Adipose tissue (tissue), 3 donors: ENCODE results near the gene ANAPC5. TPM values are rescaled to one million over a fixed set of nuclear protein-coding genes. Genes with fewer than 3 reads are reported as not detected.
A peak's percentile ranks its signal among the peaks of the same experiment; 100 is the strongest.
"Not testable (repeated sequence)": the region's sequence is repeated elsewhere in the genome, so short reads cannot be mapped to it uniquely, and the experiment has no call there.

Source experiments
- H3K27ac ChIP-seq: one replicate; pipeline ENCODE4 v1.5.1; 2013; ENCODE audit warnings: low read depth, low read length
- WGBS, 3 donors: extraction: QIAGEN DNeasy Blood & Tissue Kit; methylation state at CpG; one replicate each; pipeline ENCODE4 v1.1.7; 2013; 5-methylcytosine and 5-hydroxymethylcytosine counted together
- polyA plus RNA-seq, 3 donors: library from polyadenylated mRNA; stranded (reverse); fragments of 200-250 nt; gene quantifications; one replicate each; pipeline ENCODE4 v1.2.3, GENCODE V29; 2013
- donor health status: healthy with polysubstance abuse.
- donor health status: Bipolar disorder and iron deficiency.
- donor health status: healthy.

Gene ANAPC5
- polyA plus RNA-seq, 3 donors = 79.2 to 104 (median 80.3) TPM

DNA sequence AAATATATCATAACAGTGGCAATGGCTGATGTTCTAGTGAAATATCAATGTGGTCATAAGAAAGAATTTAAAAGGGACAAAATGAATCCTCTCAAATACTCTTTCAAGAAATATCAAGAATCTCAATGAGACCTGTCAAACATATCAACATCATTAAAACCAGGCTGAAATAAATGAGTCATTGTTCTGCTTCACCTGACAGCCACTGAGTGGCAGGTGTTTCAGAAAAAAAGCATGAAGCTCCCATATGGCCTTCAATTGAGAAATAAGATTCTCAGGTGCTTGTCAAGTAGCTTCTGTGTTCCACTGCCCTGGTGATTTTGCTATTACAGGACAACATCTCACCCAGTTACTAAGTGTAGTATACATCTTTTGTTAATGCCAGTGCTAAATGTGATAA is 21.5 kb downstream of the ANAPC5 start:
- H3K27ac ChIP-seq = no peak overlapping the region

DNA sequence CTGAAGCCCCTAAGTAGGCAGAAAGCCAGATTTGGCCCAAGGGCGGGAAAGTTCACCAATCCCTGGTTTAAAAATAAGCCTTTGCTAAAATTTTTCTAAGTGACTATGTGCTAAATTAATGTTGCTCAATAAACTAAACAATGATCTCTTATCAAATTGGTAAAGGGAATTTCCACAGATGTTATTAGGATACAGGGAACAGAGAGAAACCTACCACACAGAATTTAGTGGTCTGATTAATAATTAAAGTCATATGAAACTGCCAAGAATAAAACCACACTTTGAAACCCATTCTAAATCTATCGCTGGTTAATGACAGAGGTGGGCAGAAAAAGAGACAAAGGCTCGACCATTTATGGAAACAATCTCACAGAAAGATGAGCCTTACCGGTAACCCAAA is 22.0 kb downstream of the ANAPC5 start:
- H3K27ac ChIP-seq = no peak overlapping the region
- 52 to 98% (median 96%) methylated on average over 4 of the region's 4 CpGs for WGBS, 3 donors

DNA sequence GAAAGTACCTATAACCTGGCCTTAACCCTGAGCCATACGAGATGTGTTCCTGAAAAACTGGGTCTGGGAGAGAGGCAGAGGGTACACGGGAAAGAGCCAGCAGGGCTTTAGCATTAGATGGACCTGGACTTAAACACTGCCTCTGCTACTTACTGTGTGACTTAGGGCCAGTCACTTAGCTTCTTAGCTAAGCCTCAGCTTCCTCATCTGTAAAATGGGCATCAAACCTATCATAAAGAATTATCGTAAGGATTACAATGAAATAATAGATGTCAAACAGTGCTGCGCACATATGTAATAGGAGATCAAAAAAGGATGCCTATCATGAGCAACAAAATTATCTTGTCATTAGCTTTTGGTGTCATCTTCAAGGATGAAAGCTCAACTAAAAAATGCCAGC is 23.6 kb downstream of the ANAPC5 start:
- no peak overlapping the region for H3K27ac ChIP-seq
- 83 to 96% (median 91%) methylated on average over 4 of the region's 4 CpGs for WGBS, 3 donors

- 62 to 71% (median 68%) methylated on average over 21 of the region's 21 CpGs for WGBS, 3 donors
- H3K27ac ChIP-seq = no peak overlapping the region
Measured at GRCh38 chr12:121326996-121327674, 25.1 kb downstream of the ANAPC5 start.

DNA sequence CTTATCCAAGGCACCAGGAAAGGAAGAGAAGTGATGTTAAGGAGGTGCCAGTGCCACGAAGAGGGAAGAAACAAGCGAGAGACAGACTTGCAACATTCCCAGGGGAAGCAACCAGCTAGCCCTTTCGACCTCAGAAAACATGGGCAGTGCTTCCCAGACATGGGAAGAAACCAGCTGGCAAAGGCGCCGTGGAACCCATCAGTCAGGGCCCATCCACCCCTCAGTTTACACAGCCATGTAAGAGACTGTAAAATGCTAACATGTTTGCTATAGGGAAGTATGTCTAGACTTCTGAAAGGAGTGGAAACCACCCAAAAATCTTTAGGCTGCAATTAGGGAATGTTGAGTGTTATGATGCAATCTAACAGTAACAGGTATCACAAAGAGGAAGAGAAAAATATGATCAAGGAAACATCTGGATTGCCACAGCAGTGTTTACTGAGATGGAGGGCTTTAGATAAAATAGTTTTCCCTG is 26.3 kb downstream of the ANAPC5 start:
- WGBS, 3 donors = 25 to 35% (median 32%) methylated on average over 5 of the region's 5 CpGs
- no peak overlapping the region for H3K27ac ChIP-seq

DNA sequence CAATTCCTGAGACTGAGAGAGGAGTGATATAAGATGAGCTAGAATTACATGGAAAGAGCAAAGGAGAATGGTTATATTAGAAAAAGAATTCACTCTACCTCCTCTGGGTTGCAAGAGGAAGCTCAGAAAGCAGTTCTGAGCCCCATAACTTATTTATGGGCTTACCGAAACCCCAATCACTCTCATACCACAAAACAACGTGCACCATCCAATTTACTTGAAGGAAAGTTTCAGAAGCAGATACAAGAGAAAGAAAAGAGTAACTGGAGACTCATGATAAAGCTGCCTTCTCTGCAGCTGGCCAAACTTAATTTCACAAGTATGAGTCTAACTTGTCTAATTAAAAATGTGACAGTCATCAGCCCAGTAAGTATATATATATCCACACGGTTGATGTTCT is 28.3 kb downstream of the ANAPC5 start:
- H3K27ac ChIP-seq = no peak overlapping the region
- WGBS, 3 donors = 91 to 95% (median 91%) methylated on average over 3 of the region's 3 CpGs

DNA sequence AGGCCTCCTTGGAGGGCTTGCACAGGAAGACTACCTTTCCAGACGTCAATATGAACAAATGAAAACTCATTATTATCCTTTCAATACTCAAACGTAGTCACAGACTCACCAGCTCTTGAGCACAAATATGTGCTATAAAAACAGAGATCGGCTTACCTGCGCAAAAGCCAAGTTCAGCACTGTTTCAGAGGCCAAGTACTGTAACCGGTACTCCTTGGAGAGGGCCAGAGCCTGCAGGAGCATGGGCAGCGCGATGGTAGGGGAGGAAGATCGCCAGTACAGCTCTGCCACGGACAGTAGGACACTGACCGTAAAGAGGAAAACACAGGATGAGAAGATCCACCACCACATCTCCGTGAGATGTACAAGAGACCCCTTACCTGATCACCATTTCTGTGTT is 34.1 kb downstream of the ANAPC5 start:
- 90 to 93% (median 92%) methylated on average over 11 of the region's 11 CpGs for WGBS, 3 donors
- no peak overlapping the region for H3K27ac ChIP-seq

DNA sequence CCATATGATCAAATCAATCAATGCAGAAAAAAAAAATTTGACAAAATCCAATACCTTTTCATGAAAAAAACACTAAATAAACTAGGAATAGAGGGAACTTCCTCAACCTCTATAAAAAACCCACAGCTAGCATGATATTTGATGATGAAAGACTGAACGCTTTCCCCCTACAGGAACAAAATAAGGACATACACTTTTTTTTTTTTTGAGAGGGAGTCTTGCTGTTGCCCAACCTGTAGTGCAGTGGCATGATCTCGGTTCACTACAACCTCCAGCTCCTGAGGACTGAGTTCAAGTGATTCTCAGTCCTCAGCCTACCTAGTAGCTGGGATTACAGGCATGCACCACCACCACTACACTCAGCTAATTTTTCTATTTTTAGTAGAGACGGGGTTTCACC is 37.8 kb downstream of the ANAPC5 start:
- no peak overlapping the region for H3K27ac ChIP-seq
- WGBS, 3 donors = 66 to 90% (median 77%) methylated on average over 3 of the region's 3 CpGs

- WGBS, 3 donors = 84 to 96% (median 93%) methylated on average over 1 of the region's 1 CpG
- not testable (repeated sequence) for H3K27ac ChIP-seq
Measured at GRCh38 chr12:121310231-121310630, 42.0 kb downstream of the ANAPC5 start.

- H3K27ac ChIP-seq = not testable (repeated sequence)
- WGBS, 3 donors = 93 to 99% (median 97%) methylated on average over 8 of the region's 8 CpGs
Measured at GRCh38 chr12:121307397-121307796, 44.8 kb downstream of the ANAPC5 start.

DNA sequence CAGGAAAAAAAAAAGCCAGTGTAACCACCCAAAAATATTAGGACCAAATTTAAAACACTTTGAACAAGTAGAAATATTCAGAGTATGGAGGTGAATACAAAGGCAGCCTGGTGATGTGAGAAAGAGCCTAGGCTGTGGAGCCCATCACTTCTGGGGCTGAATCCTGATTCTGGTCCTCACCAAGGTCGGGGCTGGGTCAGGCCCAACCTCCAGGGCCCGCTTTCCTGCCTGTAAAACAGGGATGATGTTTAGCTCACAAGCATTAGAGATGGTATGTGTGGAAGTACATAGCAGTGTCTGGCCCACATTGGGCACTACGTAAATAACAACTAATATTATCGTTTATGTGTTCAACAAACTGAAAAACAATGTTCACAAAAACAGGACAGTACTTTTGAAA is 47.9 kb downstream of the ANAPC5 start:
- no peak overlapping the region for H3K27ac ChIP-seq
- WGBS, 3 donors = 77 to 94% (median 92%) methylated on average over 4 of the region's 4 CpGs

GRCh38 chr12:121301876-121302275 is 50.3 kb downstream of the ANAPC5 start:
- no peak overlapping the region for H3K27ac ChIP-seq
- 18 to 71% (median 28%) methylated on average over 4 of the region's 4 CpGs for WGBS, 3 donors

DNA sequence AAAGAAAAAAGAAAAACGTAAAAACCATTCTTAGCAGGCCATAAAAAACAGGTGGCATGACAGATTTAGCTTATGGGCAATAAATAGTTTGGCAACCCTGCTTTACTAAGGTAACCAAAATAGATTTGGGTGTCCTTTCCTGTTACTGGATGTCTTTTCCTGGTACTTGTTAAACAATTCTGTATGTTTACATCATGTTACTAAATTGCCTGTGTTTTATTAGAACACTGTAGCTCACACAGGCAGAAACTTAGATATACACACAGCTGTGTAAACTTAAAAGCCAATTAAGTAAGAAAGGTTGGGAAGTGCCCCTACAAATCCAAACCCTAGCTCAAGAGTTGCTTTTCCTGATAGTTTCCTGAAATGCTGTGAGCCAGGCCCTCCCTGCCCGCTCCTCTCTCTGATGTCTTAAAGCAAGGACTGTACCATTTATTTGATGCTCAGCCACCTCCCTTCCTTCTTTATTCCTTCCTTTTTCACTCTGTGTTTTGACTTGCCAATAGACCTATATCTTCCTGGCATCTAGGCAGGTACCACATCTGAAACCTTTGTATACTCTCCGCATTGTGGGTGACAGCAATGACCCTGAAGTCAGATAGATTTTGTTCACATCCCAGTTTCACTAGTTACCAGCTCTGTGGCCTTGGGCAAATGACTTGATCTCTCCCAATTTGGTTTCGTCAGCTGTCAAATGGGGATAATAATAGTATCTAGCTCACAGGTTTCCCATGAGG is 52.0 kb downstream of the ANAPC5 start:
- no peak overlapping the region for H3K27ac ChIP-seq
- WGBS, 3 donors = 56 to 72% (median 68%) methylated on average over 4 of the region's 4 CpGs

GRCh38 chr12:121299662-121300061 is 52.5 kb downstream of the ANAPC5 start:
- 89 to 97% (median 92%) methylated on average over 4 of the region's 4 CpGs for WGBS, 3 donors
- no peak overlapping the region for H3K27ac ChIP-seq

DNA sequence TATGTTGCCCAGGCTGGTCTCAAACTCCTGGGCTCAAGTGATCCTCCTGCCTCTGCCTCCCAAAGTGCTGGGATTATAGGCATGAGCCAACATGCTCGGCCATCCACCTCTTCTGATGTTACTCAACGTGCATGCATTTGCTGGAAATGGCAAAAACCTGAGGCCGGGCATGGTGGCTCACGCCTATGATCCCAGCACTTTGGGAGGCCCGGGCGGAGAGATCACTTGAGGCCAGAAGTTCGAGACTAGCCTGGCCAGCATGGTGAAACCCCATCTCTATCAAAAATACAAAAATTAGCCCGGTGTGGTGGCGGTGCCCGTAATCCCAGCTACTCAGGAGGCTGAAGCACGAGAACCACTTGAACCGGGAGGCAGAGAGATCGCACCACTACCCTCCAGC is 53.8 kb downstream of the ANAPC5 start:
- H3K27ac ChIP-seq = not testable (repeated sequence)
- 94 to 97% (median 95%) methylated on average over 13 of the region's 13 CpGs for WGBS, 3 donors

DNA sequence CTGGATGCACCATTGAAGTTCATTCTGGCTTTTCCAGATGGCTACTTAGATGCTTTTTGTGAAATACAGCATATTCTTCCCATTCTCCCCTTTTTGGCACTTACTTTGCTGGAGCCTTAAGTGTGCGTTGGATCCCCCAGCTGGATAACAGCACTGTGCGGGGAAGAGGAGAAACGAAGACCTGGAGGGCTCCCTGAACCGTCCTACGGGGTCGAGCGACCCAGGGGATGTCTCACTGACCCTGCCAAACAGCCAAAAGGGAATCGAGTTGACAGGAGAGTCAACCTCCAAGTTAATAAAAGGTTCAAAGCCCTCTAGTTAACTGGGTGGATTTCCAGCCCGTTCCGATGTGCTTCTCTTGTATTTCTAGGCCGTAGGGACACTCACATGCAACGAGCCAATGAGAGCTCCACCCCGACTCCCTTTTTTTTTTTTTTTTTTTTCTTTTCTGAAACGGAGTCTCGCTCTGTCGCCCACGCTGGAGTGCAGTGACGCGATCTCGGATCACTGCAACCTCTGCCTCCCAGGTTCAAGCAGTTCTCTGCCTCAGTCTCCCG is 54.7 kb downstream of the ANAPC5 start:
- WGBS, 3 donors = 6 to 9% (median 9%) methylated on average over 21 of the region's 21 CpGs
- no peak overlapping the region for H3K27ac ChIP-seq

- 0 to 1% (median 0%) methylated on average over 46 to 104 of the region's 104 CpGs for WGBS, 3 donors
- H3K27ac ChIP-seq = peak within 1 kb of the TSS; percentile 88
Measured at GRCh38 chr12:121296618-121297434, 55.4 kb downstream of the ANAPC5 start, which contains the start of gene CAMKK2. Gene CAMKK2, minus strand, starts transcription at chr12:121296709. Its CDS starts 22,183 bp downstream, at chr12:121274526.

- WGBS, 3 donors = 0 to 1% (median 1%) methylated on average over 51 to 55 of the region's 55 CpGs
- peak overlapping the region; percentile 88 for H3K27ac ChIP-seq
Measured at GRCh38 chr12:121295746-121296617, 56.2 kb downstream of the ANAPC5 start.
